Measurements from ENCODE around the gene EXOC6B.
"Not testable (repeated sequence)": the region's sequence is repeated elsewhere in the genome, so short reads cannot be mapped to it uniquely, and the experiment has no call there.

The EXOC6B gene

DNA sequence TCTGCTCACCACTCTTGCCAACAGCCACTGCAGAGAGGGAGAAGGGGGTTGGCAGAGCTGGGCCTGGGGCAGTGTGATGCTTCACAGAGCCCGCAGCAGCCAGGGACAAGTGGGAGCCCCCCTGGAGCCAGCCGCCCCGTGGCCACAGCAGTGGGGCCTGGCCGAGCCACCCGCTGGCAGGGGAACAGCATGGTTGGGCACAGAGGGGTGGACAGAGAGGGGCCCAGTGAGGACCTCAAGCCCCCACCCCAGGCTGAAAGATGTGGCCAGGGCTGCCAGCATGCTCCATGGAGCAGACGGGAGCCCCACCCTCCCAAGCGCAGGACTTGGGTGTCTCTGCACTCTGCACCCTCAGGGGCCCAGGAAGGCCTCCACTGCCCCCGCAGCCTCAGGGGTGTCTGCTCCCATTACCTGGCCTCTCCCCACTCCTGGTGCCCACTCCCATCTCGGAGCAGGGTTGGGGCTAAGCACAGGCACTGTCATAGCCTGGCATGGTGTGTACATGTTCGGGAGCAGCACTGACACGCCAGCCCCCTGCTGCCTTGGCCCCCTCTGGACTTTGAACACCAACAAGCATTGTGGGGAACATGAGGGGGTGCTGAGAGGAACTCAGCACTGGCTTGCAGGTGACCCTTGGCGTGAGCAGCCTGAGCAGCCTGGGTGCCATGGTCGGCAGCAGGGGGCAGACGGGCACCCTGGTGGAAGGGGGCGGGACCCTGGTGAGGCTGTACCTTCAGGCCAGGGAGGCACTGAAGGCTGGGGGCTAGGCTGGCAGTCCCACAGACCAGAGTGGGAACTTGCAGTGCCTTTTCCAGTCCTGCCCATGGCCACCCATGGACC, 398.6 kb downstream of the EXOC6B start:
- no peak for DNase-seq (ENCODE audit: low read depth)

DNA sequence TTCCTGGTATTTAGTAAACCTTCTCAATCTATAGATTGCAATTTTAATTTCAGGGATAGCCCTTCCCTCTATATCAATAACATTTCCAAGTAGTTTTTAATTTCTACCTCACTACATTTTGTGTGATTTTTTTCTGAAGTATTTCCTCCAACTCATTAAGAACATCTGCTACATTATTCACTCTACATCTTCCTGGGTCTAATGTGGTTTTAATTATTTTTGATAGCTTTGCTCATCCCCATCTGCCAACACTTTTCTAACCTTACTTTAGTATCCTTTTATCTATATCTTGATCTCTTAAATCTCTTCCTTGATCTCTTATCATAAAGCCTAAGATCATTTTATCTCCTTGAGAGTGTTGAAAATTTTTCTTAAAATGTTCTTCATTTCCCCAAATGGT, 399.8 kb downstream of the EXOC6B start:
- no peak for DNase-seq (ENCODE audit: low read depth)

DNA sequence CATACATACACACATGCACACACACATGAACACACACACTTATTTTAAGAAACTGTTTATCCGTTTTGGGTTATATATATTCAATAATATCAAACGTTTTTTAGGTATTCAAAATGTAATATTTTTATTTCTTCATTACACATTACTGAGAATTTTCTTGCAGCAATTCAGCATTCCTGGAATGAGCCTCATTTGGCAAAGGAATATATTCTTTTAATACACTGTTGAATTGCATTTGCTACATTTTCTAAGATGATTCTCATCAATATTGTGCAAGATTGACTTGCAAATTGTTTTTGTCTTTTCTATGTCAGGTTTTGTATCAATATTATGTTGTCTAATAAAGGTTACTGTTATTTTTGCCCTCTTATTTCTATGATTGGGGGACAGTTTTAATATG, 402.1 kb downstream of the EXOC6B start:
- no peak for DNase-seq (ENCODE audit: low read depth)

DNA sequence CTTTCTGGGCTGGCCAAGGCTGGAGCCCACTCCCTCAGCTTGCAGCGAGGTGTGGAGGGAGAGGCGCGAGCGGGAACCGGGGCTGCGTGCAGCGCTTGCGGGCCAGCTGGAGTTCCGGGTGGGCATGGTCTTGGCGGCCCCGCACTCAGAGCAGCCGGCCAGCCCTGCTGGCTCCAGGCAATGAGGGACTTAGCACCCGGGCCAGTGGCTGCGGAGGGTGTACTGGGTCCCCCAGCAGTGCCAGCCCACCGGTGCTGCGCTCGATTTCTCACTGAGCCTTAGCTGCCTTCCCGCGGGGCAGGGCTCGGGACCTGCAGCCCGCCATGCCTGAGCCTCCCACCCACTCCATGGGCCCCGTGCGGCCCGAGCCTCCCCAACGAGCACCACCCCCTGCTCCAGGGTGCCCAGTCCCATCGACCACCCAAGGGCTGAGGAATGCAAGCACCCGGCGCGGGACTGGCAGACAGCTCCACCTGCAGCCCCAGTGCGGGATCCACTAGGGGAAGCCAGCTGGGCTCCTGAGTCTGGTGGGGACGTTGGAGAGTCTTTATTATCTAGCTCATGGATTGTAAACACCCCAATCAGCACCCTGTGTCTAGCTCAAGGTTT, 404.0 kb downstream of the EXOC6B start:
- DNase-seq (ENCODE audit: low read depth) = not testable (repeated sequence)

DNA sequence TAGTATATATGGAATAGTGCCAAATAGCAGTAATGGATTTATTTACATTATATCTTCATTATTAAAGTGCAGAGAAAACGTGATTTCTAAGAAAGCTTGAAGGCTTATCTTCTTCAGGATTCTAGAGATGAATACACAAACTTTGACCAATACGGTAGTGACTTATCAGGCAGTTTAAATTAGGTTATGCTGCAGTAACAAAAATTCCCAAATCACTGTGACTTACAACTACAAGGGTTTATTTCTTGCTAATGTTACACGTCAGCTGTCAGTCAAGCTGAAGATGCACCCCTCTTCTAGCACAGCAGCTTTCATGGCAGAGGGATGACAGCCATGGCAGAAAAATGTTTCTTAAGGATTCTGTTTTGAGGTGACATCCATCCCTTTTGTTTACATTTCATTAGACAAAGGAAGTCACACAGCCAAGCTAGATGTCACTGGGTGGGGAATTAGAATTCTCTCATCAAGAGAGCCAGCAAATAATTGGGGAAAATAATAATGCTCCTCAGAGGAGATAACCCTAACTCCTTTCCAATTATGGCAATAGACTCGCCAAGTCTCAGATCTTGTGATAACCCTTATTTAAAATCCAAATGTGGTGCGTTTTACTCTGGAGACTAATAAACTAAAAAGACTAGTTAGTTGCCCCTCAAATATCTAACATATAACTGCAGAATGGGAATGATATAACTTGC, 409.9 kb downstream of the EXOC6B start:
- no peak for DNase-seq (ENCODE audit: low read depth)

DNA sequence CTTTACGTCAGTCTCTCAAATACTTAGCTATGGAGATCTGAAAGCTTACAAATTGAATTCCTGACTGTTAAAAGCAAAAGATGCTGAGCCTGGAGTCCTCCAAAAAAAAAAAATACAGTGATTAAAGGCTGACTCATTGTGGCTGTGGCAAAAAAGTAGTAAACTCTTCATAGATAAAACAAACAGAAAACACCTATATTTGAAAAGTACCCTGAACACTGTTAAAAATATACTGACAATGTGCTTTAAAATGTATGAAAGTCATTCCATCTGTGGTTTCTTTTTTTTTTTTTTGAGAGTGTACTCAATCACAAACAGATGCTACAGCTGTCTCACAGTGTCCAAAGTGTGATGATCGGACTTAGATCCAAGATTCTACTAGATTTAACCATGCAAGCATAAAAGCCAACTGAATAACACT, 410.6 kb downstream of the EXOC6B start:
- no peak for DNase-seq (ENCODE audit: low read depth)

DNA sequence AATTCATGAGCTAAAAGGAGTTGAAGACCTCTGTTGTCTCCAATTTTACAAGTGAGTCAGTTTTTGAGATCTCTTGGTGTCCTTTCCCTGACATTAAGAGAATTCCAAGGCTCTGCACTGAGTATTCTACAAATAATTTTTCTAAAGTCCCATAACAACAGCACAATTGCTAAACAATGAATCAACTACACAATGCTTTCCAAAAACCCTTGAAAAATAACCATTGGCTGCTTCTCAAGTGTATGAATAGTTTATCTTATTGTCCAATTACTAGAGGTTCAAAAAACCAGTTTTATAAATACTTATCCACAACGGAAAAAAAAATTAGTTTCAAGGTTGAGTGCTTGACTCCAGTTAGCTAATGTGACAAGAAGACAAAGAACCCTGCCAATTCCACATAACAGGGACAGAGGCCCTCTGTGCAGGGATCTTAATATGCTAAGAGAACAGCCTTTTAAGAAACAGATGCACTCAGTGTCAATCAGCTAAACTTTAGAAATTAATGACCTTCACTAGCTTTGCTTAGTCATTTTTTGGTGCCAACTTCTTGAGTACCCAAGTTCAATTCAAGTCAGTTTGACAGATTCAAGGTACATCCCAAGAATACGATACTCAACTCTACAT, 411.6 kb downstream of the EXOC6B start:
- DNase-seq (ENCODE audit: low read depth) = no peak

DNA sequence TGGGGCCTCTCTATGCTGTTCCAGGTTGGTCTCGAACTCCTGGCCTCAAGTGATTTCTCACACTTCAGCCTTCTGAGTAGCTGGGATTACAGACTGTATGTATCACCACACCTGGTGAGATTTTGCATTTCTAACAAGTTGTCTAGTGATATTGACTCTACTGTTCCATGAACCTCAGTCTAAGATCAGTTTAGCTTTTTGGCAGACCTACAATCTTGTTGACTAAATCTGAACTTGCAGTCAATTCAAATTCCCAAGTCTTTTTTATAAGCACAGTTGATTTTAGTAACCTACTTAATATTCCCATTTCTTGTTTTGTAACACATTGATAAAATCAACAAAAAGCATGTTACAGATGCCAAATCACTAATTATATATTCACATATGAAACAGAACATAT, 412.1 kb downstream of the EXOC6B start:
- no peak for DNase-seq (ENCODE audit: low read depth)

DNA sequence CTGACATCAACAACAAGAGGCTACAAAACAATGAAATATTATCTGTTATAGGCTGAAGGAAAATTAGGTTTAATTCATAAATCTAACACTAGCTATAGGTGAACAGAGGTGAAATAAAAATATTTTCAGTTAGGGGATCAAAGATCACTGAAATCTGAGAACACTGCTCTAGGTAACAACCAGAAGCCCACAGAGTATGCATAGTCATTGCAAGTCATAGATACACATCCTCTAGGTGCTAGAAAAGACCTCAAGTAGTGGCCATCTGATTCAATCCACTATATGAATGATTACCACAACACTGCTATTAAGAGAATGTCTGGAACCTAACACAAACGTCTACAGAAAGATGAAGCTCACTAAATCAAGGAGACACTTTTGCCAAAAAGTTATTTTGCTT, 413.6 kb downstream of the EXOC6B start:
- DNase-seq (ENCODE audit: low read depth) = no peak

DNA sequence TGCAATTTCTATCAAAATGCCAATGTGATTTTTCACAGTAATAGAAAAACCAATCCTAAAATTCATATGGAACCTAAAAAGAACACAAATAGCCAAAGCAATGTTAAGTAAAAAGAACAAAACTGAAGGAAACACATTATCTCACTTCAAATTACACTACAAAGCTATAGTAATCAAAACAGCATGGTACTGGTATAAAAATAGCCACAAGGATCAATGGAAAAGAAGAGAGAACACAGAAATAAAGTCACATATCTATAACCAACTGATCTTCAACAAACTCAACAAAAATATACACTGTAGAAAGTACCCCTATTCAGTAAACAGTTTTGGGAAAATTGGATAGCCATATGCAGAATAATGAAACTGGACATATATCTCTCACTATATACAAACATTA, 426.0 kb downstream of the EXOC6B start:
- no peak for DNase-seq (ENCODE audit: low read depth)

DNA sequence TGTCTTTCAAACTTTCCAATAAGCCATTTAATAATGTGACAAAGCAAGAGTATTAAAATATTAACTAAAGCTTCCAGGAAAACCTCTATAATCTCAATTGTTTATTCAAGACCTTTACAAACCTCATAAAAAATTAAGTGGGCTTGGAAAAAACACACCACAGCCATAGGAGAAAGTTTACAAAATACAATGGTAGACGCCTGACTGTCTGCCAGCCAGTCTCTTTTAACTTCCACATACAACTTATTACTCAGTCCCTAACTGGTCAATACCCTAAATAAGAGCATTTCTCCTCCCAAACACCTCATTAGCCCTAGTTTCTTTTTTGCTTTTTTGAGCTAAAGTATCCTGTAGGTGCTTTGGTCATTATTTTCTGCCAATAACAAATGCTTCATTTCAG, 430.7 kb downstream of the EXOC6B start:
- no peak for DNase-seq (ENCODE audit: low read depth)

DNA sequence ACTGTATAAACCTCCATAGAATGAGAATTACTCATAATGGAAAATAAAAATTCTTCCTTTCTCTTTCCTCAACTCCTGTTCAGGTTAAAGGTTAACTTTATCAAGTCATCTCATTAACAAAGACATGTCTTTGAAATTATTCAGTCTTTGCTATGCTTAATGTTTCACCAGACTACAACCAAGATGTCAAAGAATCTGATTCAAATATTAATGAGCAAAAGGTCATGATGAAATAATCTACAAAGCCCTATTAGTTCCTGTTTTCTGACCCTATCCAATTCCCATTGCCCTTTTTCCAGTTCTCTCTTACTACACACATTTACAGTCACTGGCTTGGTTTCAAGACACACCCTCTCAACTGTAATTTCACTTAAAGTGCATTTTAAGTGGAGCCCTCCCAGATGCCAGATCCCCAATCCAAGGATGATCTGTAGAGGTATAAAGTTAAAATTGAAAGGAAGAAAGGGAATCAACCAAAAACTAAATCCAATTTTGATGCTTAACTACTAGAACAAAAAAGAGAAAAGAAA, 431.2 kb downstream of the EXOC6B start:
- DNase-seq (ENCODE audit: low read depth) = no peak

DNA sequence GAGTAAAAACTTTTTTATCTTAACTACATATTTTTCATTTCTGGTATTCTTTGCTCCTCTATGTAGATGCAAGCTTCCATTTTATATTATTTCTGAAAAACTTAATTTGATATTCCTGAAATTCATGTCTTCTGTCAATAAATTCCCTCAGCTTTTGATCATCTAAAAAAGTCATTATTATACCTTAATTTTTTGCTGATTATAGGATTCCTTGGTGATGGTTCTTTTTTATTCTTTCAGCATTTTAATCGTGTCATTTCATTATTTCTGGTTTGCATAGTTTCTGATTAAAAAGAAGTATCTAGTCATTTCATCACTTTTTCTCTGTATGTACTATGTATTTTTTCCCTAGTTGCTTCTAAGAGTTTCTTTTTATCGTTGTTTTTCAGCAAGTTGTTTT, 436.4 kb downstream of the EXOC6B start:
- DNase-seq (ENCODE audit: low read depth) = no peak

DNA sequence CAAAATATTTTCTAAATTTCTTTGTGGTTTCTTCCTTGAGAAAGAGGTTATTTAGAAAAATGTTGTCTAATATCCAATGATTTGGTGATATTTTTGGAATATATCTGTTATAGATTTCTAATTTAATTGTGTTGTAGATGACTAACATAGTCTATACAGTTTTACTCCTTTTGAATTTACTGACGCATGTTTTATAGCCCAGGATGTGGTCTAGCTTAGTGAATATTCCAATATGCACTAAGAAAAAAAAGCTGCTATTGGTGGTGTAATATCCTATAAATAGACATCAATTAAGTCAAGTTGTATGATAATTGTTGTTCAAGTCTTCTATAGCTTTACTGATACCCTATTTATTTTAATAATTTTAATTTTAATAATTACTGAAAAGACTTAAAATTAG, 437.6 kb downstream of the EXOC6B start:
- no peak for DNase-seq (ENCODE audit: low read depth)

DNA sequence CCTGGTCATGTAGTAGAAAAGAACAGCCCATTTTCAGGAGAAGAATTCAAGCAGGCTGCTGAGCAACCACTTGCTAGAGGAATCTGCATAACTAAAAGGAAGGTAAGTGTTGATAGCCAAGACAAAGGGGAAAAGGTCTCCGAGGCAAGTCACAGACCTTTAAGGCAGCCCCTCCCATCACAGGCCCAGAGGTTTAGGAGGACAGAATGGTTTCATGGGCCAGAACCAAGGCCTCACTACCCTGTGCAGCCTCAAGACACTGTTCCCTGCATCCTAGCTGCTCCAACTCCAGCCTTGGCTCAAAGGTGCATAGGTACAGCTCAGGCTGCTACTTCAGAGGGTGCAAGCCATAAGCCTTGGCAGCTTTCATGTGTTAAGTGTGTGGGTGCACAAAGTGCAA, 439.5 kb downstream of the EXOC6B start:
- DNase-seq (ENCODE audit: low read depth) = no peak

DNA sequence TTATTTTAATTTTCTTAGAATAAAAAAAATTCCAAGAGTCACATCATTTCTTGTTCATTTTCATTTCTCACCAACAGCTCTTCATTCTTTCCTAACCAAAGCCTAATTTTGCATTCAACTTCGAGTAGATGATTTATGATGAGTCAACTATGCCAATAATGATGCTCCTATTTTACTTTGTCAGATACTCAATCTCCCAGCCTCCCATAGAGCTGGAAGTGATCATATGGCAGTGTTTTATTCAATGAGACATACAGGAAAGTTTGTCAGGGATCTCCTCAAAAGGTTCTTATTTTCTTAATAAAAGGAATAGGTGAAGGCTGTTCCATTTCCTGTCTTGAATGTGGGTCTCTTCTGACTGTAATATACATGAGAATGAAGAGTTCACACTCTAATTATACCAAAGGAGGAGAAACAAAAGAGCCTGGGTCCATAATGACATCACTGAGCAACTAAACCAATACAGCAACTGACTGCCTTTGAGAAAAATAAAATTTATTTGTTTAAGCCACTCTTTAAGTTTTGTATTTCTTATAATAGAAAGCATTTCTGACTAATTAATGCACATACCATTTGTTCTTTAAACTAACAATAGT, 447.0 kb downstream of the EXOC6B start:
- DNase-seq (ENCODE audit: low read depth) = no peak

DNA sequence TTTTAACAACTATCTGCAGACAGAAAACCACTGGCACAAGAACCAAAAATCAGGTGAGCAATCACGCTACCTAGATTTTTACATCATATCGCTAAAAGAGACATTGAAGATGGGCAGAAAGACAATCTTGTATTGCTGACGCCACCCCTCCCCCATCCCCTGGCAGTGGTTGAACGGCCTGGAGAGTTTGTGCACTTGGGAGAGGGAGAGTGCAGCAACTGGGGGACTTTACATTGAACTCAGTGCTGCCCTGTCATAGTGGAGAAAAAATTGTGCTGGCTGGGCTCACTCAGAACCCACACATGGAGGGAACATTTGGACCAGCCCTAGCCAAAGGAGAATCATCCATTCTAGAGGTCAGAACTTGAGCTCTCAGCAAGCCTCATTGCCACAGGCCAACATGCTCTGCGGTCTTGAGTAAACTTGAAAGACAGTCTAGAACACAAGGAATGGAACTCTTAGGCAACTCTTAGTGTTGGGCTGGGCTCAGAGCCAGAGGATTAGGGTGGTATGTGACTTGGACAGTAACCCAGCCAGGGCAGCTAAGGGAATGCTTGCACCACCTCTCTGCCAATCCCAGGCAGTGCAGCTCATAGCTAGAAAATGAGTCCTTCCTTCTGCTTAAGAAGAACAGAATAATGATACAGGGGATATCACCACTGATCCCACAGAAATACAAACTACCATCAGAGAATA, 458.2 kb downstream of the EXOC6B start:
- no peak for DNase-seq (ENCODE audit: low read depth)

DNA sequence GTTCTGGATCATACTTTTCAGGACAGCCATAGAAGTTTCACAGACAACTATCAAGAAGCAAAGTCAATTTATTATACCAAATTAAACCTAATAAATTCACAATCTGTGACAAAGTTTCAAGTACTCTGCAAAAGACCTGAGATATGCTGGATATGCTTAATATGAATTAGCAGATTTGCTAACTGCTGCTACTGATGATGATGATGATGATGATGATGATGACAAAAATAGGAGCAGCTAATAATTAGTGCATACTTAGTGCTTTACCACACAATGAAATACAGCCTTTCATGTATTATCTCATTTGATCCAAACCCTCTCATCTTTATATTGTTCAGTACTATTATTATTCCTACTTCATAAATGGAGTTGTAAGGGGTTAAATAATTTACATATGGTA, 462.4 kb downstream of the EXOC6B start:
- DNase-seq (ENCODE audit: low read depth) = no peak

DNA sequence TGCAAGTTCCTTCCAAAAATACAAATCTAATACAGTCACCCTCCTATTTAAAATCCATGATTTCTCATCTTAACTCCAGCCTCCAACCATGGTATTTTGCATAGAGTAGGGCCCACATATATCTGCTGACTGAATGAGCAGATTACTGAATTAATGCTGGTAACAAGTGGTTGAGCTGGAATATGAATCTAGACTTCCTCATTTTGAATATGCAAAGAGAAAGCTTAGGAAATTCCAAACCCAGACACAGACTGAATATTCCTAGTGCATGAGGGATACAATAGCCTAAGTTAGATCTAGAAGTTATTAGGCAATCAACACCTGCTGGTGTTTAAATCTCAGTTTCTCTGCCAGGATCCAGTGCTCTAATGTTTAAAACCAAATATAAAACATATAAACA, 463.1 kb downstream of the EXOC6B start:
- DNase-seq (ENCODE audit: low read depth) = no peak

DNA sequence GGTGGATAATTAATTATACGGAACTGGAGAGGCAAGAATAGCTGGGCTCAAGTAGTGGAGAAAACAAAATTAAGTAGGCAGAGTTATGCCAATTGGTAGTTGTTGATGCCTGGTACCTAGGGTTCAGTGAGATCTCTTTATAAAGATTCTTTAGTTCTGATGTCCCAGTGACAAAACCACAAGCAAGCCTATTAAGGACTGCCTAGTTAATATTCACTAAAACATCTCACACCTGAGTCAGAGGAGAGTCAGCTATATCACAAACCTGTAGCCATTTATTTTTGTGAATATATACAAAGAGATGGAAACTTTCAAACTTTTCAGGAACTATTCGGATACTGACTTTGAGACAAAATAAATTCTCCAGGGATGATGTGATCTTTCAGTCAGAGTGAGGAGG, 464.3 kb downstream of the EXOC6B start:
- DNase-seq (ENCODE audit: low read depth) = no peak

DNA sequence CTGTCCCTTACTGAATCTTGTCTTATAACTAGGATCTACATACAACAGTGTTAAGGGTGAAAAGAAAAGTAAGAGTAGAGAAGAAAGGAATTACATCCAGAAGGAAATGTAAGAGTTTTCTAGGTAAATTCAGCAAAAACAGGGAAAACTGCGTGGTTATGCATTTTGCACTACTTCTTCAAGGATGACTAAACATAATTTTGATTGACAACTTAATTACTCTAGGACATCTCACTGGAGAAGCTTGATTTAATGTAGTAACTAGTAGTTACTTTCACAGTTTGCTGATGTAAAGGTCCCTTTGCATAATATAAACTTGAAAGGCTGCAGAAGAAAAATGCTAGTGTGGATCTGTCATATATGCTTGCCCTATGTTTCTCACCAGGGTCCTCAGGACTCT, 464.8 kb downstream of the EXOC6B start:
- no peak for DNase-seq (ENCODE audit: low read depth)

DNA sequence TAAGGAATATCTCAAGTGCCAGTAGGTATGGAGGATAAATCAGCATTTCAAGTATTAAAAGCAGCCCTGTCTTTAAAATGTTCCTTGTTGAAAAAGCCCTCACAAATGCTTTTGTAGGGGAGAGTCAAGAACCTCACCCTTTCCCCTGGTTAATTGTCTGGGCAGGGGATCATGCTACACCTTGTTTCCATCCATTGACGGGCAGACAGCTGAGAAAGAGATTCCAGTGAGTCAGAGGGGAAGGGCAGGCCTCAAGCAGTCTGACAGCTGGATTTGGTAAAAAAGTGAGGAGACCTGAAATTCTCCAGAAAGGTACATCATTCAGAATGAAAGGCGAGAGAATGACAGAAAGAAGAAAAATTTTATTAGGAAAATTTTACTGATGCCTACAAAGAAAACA, 475.0 kb downstream of the EXOC6B start:
- DNase-seq (ENCODE audit: low read depth) = no peak
